Panc1 (cell line): ENCODE results near the gene CLINT1. TPM values are rescaled to one million over a fixed set of nuclear protein-coding genes. Genes with fewer than 3 reads are reported as not detected.

Experiments used
- ATAC-seq: fragments of 200-7000 bp; cut with Tn5 transposase; 2 replicates; pipeline ENCODE4 v1.9.1; 2020; ENCODE audit warnings: mild to moderate bottlenecking, moderate library complexity
- BruUV-seq: library from RNA; stranded (reverse); fragments of 400-500 nt; replicated peaks from 2 replicates; lab custom pipeline; 2021; lab: Mats Ljungman, UMichigan
- CTCF ChIA-PET: fragments of 300-600 bp; sonication (Branson Sonifier 250); formaldehyde crosslinking; loops from one replicate; lab custom pipeline; 2022; ENCODE audit warnings: antibody characterized with exemption; lab: Charles Lee
- POLR2A ChIA-PET: fragments of 300-600 bp; sonication (Branson Sonifier 250); formaldehyde crosslinking; loops from one replicate; lab custom pipeline; 2022; ENCODE audit warnings: antibody characterized with exemption; lab: Charles Lee
- DNase-seq: peaks from one replicate; pipeline ENCODE4 v3.0.0-alpha.2; 2010; ENCODE audit warnings: low read depth, low spot score
- H3K27ac ChIP-seq: 2 replicates; pipeline ENCODE4 v1.5.1; 2011; ENCODE audit warnings: mild to moderate bottlenecking, low read length, inconsistent platforms
- H3K27me3 ChIP-seq: fragments of 200-500 bp; sonication (Bioruptor generic); 2 replicates; pipeline ENCODE4 v1.6.0; 2014; ENCODE audit warnings: low read length, inconsistent platforms; ENCODE audit not compliant: control insufficient read depth, insufficient read depth
- H3K36me3 ChIP-seq: fragments of 200-500 bp; sonication (Bioruptor generic); 2 replicates; pipeline ENCODE4 v1.5.1; 2014; ENCODE audit warnings: inconsistent platforms, mild to moderate bottlenecking, low read length, moderate library complexity; ENCODE audit not compliant: control insufficient read depth, insufficient read depth
- H3K4me1 ChIP-seq: 2 replicates; pipeline ENCODE4 v1.5.1; 2011; ENCODE audit warnings: inconsistent platforms, mild to moderate bottlenecking, low read length, moderate library complexity; ENCODE audit not compliant: control insufficient read depth, insufficient read depth
- H3K4me3 ChIP-seq, 2 experiments: 2 replicates each; pipeline ENCODE4 v1.5.1; 2011 to 2012; ENCODE audit warnings: low read depth in 2 of 2, low read length in 2 of 2, mild to moderate bottlenecking in 2 of 2, inconsistent platforms in 1 of 2, moderate library complexity in 1 of 2
- H3K9me3 ChIP-seq: fragments of 200-500 bp; sonication (Bioruptor generic); 2 replicates; pipeline ENCODE4 v1.5.1; 2014; ENCODE audit warnings: low read depth, mild to moderate bottlenecking, inconsistent platforms, low read length, moderate library complexity; ENCODE audit not compliant: control insufficient read depth, insufficient read depth
- CTCF ChIP-seq: fragments of 450-650 bp; IDR thresholded peaks from 2 replicates; pipeline ENCODE4 v1.5.1; 2017; ENCODE audit warnings: mild to moderate bottlenecking
- POLR2AphosphoS5 ChIP-seq: IDR thresholded peaks from 2 replicates; pipeline ENCODE4 v1.6.1; 2012; ENCODE audit warnings: mild to moderate bottlenecking, low read depth, low read length, moderate library complexity
- REST ChIP-seq, 2 experiments: IDR thresholded peaks; 2 replicates each; pipeline ENCODE4 v1.6.1; 2011 to 2012; ENCODE audit warnings: low read depth in 2 of 2, control low read depth in 1 of 2, low read length in 1 of 2, mild to moderate bottlenecking in 1 of 2, moderate library complexity in 1 of 2; ENCODE audit not compliant: insufficient read depth in 1 of 2
- SIN3A ChIP-seq: IDR thresholded peaks from 2 replicates; pipeline ENCODE4 v1.6.1; 2012; ENCODE audit warnings: low read depth, mild to moderate bottlenecking, low read length, moderate library complexity, borderline replicate concordance; ENCODE audit not compliant: insufficient read depth
- TCF7L2 ChIP-seq: IDR thresholded peaks from 2 replicates; pipeline ENCODE4 v1.6.1; 2011; ENCODE audit warnings: mild to moderate bottlenecking, low read depth, low read length, inconsistent platforms
- in situ Hi-C: cut with HindIII; loops from 2 replicates; pipeline ENCODE4 v1.10.0; 2016; ENCODE audit warnings: low sequenced_read_pairs, low pct_unique_long_range_greater_than_20kb
- intact Hi-C: fragments of 100-400 bp; cut with micrococcal nuclease; formaldehyde crosslinking; loops from one replicate; pipeline ENCODE4 v1.10.0; 2022; ENCODE audit not compliant: unreplicated experiment
- total RNA-seq: library from RNA; stranded (reverse); gene quantifications from one replicate; pipeline ENCODE4 v1.2.1, GENCODE V29; 2021; ENCODE audit not compliant: unreplicated experiment

Gene CLINT1
- total RNA-seq, 1 experiment from 2014 or later = 81.6 TPM

DNA sequence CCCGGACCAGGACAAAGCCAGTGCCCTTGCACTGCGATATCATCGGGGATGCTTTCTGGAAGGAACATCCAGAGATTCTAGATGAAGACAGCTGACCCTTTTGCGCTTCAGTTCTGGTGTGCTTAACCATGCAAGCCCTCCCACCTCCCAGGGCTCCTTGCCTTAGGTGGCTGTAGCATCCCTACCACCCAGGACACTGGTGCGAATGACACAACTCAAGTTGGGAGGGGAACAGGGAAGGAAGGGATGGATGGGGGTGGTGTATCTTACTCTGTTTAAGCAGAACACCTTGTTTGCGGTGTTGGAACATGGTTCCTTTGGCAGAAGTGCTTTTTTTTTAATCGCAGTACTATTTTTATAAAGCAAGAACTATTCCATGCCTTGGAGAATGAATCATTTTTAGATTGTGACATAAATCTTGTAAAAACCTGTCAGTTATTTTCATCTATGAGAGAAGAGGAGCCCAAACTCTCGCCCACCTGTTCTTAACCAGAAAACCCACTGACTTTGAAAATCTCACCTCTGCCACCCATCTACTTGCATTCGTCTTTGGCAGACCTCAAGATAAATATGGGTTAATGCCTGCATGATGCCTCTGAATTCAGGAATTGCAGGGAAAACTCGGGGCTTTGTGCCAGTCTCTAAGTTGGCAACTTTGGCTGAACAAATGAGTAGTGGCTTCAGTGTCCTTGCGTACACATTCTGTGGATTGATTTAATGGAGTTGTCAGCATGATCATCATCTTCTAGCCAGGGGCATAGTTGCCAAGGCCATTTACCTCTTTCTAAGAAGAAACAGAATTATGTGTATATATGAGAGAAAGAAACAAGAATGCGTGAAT is 119.3 kb downstream of the CLINT1 start:
- no peak for DNase-seq
- BruUV-seq = no TSS peak
- no peak for ATAC-seq
- H3K9me3 ChIP-seq = no peaks in the 10 kb centered on the region
- ChIA-PET POLR2A (no interaction called here), CTCF (no interaction called here)
- in situ Hi-C loops (no loop called here), intact Hi-C loops (loop anchor here (5.0 to 10.0 kb wide), 2 partner anchors 412 to 595 kb away; partner anchors contain the start of gene MED7)
- peaks cover 7% of the 10 kb centered on the region for H3K4me1 ChIP-seq
- H3K27ac ChIP-seq = no peak overlapping the region
- no peaks in the 10 kb centered on the region for H3K27me3 ChIP-seq
- H3K4me3 ChIP-seq = no peak overlapping the region
- TF ChIP-seq POLR2AphosphoS5 (no peak), REST (IDR thresholded peaks at IDR 0.05; ENCODE audit: insufficient read depth in 1 of 2, low read depth in 2 of 2, low read length in 1 of 2) (no peak), CTCF (no peak), SIN3A (no peak), TCF7L2 (no peak)
- no peaks in the 10 kb centered on the region; the same call in 1 of the 2 replicates for H3K36me3 ChIP-seq

- BruUV-seq = no TSS peak
- POLR2A ChIA-PET = no interaction called here
- CTCF ChIA-PET = no interaction called here
- in situ Hi-C loops (no loop called here), intact Hi-C loops (no loop called here)
- H3K4me1 ChIP-seq = peaks cover 3% of the 10 kb centered on the region; the same call in 1 of the 2 replicates
- H3K36me3 ChIP-seq = peaks cover under 1% of the 10 kb centered on the region; the same call in 1 of the 2 replicates
- DNase-seq = no peak
- no peaks in the 10 kb centered on the region for H3K9me3 ChIP-seq
- no peak overlapping the region for H3K27ac ChIP-seq
- no peak for ATAC-seq
- TF ChIP-seq REST (IDR thresholded peaks at IDR 0.05; ENCODE audit: insufficient read depth in 1 of 2, low read depth in 2 of 2, low read length in 1 of 2) = no peak
- no peak for TF ChIP-seq TCF7L2
- TF ChIP-seq POLR2AphosphoS5 = no peak
- TF ChIP-seq CTCF = no peak
- TF ChIP-seq SIN3A = no peak
- H3K27me3 ChIP-seq = no peaks in the 10 kb centered on the region
- no peak overlapping the region for H3K4me3 ChIP-seq
Measured at GRCh38 chr5:157735991-157736390, 123.0 kb downstream of the CLINT1 start.
